C4-2B (cell line): ENCODE results near the gene DENND5A.

Experiments
- H3K27ac ChIP-seq: fragments of 450-650 bp; 2 replicates; pipeline ENCODE4 v1.5.1; 2017
- ZFX ChIP-seq: fragments of 450-650 bp; IDR thresholded peaks from 2 replicates; pipeline ENCODE4 v1.6.1; 2017
- TF ChIP-seq, protein P1 (sequence below): fragments of 450-650 bp; conservative IDR thresholded peaks from 2 replicates; pipeline ENCODE4 v1.5.1; 2017; ENCODE audit warnings: mild to moderate bottlenecking

Gene DENND5A

DNA sequence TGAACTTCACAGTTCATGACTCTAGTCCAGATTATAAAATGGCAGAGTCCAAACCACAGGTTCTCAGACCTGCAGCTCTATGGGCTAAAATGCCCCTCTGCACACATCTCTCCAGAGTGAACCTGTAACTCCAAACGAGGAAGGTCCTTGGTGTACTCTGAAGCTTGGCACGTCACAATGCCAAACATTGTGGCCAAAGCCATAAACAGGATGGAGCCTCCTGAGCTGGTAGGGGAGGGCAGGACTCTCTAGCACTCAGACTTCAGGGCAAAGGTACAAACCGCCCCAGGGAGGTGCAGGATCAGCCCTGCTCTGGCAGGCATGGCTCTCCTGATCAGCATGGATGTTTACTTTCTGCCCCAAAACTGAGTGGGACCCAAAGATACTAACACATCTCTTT, 176.1 kb downstream of the DENND5A start:
- H3K27ac ChIP-seq, result peak overlapping the region; percentile 76
- TF ChIP-seq, protein P1, sequence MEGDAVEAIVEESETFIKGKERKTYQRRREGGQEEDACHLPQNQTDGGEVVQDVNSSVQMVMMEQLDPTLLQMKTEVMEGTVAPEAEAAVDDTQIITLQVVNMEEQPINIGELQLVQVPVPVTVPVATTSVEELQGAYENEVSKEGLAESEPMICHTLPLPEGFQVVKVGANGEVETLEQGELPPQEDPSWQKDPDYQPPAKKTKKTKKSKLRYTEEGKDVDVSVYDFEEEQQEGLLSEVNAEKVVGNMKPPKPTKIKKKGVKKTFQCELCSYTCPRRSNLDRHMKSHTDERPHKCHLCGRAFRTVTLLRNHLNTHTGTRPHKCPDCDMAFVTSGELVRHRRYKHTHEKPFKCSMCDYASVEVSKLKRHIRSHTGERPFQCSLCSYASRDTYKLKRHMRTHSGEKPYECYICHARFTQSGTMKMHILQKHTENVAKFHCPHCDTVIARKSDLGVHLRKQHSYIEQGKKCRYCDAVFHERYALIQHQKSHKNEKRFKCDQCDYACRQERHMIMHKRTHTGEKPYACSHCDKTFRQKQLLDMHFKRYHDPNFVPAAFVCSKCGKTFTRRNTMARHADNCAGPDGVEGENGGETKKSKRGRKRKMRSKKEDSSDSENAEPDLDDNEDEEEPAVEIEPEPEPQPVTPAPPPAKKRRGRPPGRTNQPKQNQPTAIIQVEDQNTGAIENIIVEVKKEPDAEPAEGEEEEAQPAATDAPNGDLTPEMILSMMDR, result no peak
- no peak for TF ChIP-seq ZFX
